ENCODE data around the gene ASB6.
A peak's percentile ranks its signal among the peaks of the same experiment; 100 is the strongest.
"Not testable (repeated sequence)": the region's sequence is repeated elsewhere in the genome, so short reads cannot be mapped to it uniquely, and the experiment has no call there.

The ASB6 gene

DNA sequence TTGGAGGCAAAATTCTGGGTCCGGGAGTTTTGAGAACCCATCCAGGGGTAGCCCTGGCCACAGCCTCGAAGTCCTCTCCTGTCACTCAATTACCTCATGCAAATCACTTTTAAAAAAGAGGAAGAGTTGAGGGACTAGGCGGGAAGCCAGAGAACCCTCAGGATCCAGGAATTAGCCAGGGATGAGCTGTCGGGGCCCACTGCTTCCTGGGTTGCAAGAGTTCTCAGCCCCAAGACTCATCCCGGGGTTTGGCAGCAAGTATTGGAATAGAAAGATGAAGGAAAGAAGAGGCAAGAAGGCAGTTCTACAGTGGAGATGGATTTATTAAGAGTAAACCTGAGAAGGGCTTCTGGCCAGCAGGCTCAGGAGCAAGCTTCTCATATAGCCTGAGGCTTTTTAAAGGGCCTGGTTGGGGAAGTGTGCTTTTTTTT lies 46.6 kb downstream of the ASB6 start:
- H3K4me1 ChIP-seq (ENCODE audit: control insufficient read depth, insufficient read depth, low read length): peaks cover 37% of the 10 kb centered on the region
- H3K27ac ChIP-seq (ENCODE audit: low read depth, low read length): no peak overlapping the region
- peaks cover 51% of the 10 kb centered on the region for H3K27me3 ChIP-seq (ENCODE audit: control insufficient read depth, insufficient read depth, low read length)
- H3K4me3 ChIP-seq (ENCODE audit: low read depth, low read length): no peak overlapping the region
- no peaks in the 10 kb centered on the region for H3K36me3 ChIP-seq (ENCODE audit: control insufficient read depth, insufficient read depth, low read length)
- H3K9ac ChIP-seq (ENCODE audit: low read depth, low read length): no peak overlapping the region
- H3K9me3 ChIP-seq (ENCODE audit: control insufficient read depth, insufficient read depth, low read length): no peaks in the 10 kb centered on the region

DNA sequence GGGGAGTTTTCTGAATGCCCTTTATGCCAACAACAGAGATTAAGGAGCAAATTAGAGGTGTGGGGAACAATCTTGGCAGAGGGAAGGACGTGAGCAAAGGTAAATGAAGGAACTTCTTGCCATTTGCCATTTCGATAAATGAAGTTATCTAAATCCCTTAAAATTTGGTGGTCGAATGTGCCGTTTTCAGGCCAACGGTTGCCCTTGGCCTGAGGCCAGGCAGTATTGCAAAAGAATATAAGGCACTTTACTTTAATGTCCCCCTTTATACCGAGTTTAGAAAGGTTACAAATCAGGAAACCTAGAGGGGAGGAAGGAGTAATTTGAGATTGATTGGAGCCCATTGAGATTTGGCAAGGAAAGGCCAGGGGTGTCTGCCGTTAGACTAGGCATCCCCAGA lies 47.3 kb downstream of the ASB6 start:
- Histone ChIP-seq H3K9me3 (ENCODE audit: control insufficient read depth, insufficient read depth, low read length) (no peaks in the 10 kb centered on the region), H3K4me1 (ENCODE audit: control insufficient read depth, insufficient read depth, low read length) (peaks cover 37% of the 10 kb centered on the region), H3K27me3 (ENCODE audit: control insufficient read depth, insufficient read depth, low read length) (peaks cover 54% of the 10 kb centered on the region), H3K4me3 (ENCODE audit: low read depth, low read length) (no peak overlapping the region), H3K27ac (ENCODE audit: low read depth, low read length) (no peak overlapping the region), H3K9ac (ENCODE audit: low read depth, low read length) (no peak overlapping the region), H3K36me3 (ENCODE audit: control insufficient read depth, insufficient read depth, low read length) (no peaks in the 10 kb centered on the region)

DNA sequence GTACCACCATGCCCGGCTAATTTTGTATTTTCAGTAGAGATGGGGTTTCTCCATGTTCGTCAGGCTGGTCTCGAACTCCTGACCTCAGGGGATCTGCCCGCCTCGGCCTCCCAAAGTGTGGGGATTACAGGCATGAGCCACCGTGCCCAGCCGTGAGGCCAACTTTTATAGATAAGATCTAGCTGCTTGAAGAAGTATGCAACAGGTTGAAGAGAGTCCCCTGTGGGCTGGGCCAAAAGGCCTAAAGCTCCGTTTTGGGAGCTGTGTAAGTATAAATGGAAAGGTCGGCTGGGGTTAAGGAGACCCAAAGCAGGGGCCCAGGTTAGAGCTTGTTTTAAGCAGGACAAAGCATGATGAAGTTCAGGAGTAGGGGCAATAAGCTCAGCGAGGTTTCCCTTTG lies 49.2 kb downstream of the ASB6 start:
- H3K4me3 ChIP-seq (ENCODE audit: low read depth, low read length); H3K27ac ChIP-seq (ENCODE audit: low read depth, low read length); H3K9ac ChIP-seq (ENCODE audit: low read depth, low read length); H3K9me3 ChIP-seq (ENCODE audit: control insufficient read depth, insufficient read depth, low read length); H3K36me3 ChIP-seq (ENCODE audit: control insufficient read depth, insufficient read depth, low read length): not testable (repeated sequence)
- Histone ChIP-seq H3K4me1 (ENCODE audit: control insufficient read depth, insufficient read depth, low read length) (peaks cover 30% of the 10 kb centered on the region), H3K27me3 (ENCODE audit: control insufficient read depth, insufficient read depth, low read length) (peaks cover 48% of the 10 kb centered on the region)

DNA sequence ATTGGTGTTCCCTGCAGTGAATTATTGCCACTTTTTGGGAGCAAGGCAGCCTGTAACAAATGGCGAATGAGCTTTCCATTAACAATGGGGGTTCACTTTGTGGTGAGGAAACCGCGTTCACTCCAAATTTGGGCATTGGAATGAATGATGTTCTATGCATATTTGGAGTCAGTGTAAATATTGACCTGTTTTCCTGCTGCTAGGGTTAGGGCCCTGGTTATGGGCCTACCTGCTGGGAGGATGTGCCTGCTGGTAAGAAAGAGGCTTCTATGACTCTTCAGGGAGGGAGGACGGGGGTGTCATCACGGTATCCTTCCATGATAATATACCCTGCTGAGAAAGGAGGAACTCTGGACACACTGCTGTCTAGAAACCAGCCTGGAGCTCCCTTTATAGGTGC lies 50.0 kb downstream of the ASB6 start:
- Histone ChIP-seq H3K9me3 (ENCODE audit: control insufficient read depth, insufficient read depth, low read length) (no peaks in the 10 kb centered on the region), H3K9ac (ENCODE audit: low read depth, low read length) (no peak overlapping the region), H3K4me1 (ENCODE audit: control insufficient read depth, insufficient read depth, low read length) (peaks cover 28% of the 10 kb centered on the region), H3K36me3 (ENCODE audit: control insufficient read depth, insufficient read depth, low read length) (no peaks in the 10 kb centered on the region), H3K4me3 (ENCODE audit: low read depth, low read length) (peak overlapping the region; percentile 19; the same call in 1 of the 2 replicates), H3K27me3 (ENCODE audit: control insufficient read depth, insufficient read depth, low read length) (peaks cover 45% of the 10 kb centered on the region), H3K27ac (ENCODE audit: low read depth, low read length) (no peak overlapping the region)

DNA sequence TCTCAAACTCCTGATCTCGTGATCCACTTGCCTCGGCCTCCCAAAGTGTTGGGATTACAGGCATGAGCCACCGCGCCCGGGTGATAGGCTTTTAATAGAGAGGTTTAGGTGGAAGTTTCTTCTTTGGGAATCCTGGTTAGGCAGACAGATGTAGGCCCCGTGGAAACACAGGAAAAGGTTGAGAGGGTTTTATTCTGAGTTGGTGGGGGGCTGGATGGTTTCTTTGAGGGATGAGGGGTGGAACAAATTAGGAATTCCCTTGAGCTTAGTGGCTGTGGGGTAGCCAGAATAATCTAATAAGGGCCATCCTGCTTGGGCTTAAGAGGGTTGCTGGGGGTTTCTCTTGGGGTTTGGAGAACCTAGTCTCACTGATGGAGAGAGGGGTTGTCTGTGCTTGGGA lies 51.5 kb downstream of the ASB6 start:
- Histone ChIP-seq H3K4me1 (ENCODE audit: control insufficient read depth, insufficient read depth, low read length) (peaks cover 21% of the 10 kb centered on the region), H3K27ac (ENCODE audit: low read depth, low read length) (no peak overlapping the region), H3K9ac (ENCODE audit: low read depth, low read length) (no peak overlapping the region), H3K9me3 (ENCODE audit: control insufficient read depth, insufficient read depth, low read length) (no peaks in the 10 kb centered on the region), H3K27me3 (ENCODE audit: control insufficient read depth, insufficient read depth, low read length) (peaks cover 44% of the 10 kb centered on the region), H3K4me3 (ENCODE audit: low read depth, low read length) (no peak overlapping the region), H3K36me3 (ENCODE audit: control insufficient read depth, insufficient read depth, low read length) (no peaks in the 10 kb centered on the region)

DNA sequence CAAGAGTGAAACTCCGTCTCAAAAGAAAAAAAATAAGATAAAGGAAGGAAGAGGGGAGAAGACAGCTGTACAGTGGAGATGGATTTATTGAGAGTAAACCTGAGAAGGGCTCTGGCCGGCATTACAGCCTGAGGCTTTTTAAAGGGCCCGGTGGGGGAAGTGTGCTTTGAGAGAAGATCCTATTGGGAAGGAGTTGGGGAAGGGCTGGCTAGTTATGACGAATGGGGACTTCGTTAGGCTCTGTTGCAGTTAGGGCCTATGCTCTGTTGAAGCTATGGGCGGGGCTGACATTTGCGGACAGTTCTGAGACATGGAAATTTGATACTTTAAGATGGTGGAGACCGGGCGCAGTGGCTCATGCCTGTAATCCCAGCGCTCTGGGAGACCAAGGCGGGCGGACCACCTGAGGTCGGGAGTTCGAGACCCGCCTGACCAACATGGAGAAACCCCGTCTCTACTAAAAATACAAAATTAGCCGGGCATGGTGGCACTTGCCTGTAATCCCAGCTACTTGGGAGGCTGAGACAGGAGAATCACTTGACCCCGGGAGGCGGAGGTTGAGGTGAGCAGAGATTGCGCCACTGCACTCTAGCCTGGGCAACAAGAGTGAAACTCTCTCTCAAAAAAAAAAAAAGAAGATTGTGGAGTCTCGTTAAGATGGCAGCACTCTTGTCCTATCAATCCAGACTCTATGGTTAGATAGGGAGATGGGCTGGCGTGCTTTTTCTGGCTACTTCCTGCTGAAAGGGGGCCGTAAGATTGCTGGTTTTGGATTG lies 54.3 kb downstream of the ASB6 start:
- Histone ChIP-seq H3K4me1 (ENCODE audit: control insufficient read depth, insufficient read depth, low read length) (peaks cover 18% of the 10 kb centered on the region), H3K9me3 (ENCODE audit: control insufficient read depth, insufficient read depth, low read length) (no peaks in the 10 kb centered on the region), H3K4me3 (ENCODE audit: low read depth, low read length) (no peak overlapping the region), H3K9ac (ENCODE audit: low read depth, low read length) (no peak overlapping the region), H3K36me3 (ENCODE audit: control insufficient read depth, insufficient read depth, low read length) (no peaks in the 10 kb centered on the region), H3K27ac (ENCODE audit: low read depth, low read length) (no peak overlapping the region), H3K27me3 (ENCODE audit: control insufficient read depth, insufficient read depth, low read length) (peaks cover 18% of the 10 kb centered on the region)

DNA sequence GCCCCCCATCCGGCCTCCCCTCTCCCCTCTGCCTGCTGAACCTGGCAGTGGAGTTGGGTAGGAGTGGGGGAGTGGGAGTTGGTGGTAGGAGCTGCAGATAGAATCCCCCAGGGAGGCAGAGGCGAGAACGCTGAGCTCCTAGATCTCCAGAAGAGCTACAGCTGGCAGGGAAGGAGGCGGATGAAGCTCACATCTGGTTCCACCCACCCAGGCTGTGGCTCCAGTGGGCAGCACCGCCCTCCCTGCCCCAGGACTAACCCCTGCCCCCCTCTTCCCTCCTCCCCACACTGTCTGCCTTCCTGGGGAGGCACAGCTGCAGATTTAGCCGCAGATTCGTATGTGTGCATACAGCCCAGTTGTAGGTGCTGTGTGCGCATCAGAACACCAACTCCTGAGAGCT lies 55.3 kb downstream of the ASB6 start:
- Histone ChIP-seq H3K9ac (ENCODE audit: low read depth, low read length) (no peak overlapping the region), H3K9me3 (ENCODE audit: control insufficient read depth, insufficient read depth, low read length) (no peaks in the 10 kb centered on the region), H3K36me3 (ENCODE audit: control insufficient read depth, insufficient read depth, low read length) (no peaks in the 10 kb centered on the region), H3K27me3 (ENCODE audit: control insufficient read depth, insufficient read depth, low read length) (peaks cover 14% of the 10 kb centered on the region), H3K27ac (ENCODE audit: low read depth, low read length) (no peak overlapping the region), H3K4me3 (ENCODE audit: low read depth, low read length) (no peak overlapping the region), H3K4me1 (ENCODE audit: control insufficient read depth, insufficient read depth, low read length) (peaks cover 11% of the 10 kb centered on the region; the same call in 1 of the 2 replicates)

DNA sequence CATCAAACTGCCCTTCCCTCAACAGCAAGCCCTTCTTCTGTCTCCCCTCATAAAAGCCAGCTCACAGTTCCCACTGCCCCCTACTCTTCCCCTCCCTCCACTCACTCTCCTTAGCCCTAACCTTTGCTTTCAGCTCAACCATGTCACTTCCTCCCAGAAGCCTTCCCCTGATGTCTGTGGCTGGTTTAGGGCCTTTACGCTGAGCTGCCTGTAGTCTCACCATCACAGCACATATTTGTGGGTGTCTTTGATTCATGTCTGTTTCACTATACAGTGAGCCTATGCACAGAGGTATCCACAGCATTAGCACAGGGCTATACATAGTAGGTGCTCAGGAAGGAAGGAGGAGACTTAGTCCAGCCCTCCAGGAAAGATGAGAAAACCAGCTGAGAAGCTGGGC lies 55.7 kb downstream of the ASB6 start:
- H3K27ac ChIP-seq (ENCODE audit: low read depth, low read length): no peak overlapping the region
- H3K9me3 ChIP-seq (ENCODE audit: control insufficient read depth, insufficient read depth, low read length): no peaks in the 10 kb centered on the region
- H3K4me3 ChIP-seq (ENCODE audit: low read depth, low read length): no peak overlapping the region
- no peak overlapping the region for H3K9ac ChIP-seq (ENCODE audit: low read depth, low read length)
- no peaks in the 10 kb centered on the region for H3K36me3 ChIP-seq (ENCODE audit: control insufficient read depth, insufficient read depth, low read length)
- peaks cover 8% of the 10 kb centered on the region; the same call in 1 of the 2 replicates for H3K4me1 ChIP-seq (ENCODE audit: control insufficient read depth, insufficient read depth, low read length)
- peaks cover 14% of the 10 kb centered on the region for H3K27me3 ChIP-seq (ENCODE audit: control insufficient read depth, insufficient read depth, low read length)

DNA sequence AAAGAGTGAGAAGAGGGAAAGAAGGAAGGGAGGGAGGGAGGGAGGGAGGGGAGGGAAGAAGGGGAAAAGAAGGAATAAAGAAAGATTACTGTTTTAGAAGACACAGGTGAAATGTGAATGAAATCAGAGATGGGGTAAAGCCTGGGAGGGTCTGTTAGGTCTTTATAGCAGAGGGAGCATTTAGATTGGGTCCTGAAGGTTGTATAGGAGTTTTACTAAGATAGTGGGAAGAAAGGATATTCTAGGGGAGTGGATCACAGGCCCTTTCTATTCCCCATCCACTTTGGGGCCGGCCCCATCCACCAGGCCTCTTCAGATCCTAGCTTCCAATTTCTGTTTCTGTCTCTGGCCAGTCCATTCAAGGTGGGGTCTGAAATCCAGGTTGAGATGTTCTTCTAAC lies 56.6 kb downstream of the ASB6 start:
- no peak overlapping the region for H3K27ac ChIP-seq (ENCODE audit: low read depth, low read length)
- H3K36me3 ChIP-seq (ENCODE audit: control insufficient read depth, insufficient read depth, low read length): no peaks in the 10 kb centered on the region
- H3K27me3 ChIP-seq (ENCODE audit: control insufficient read depth, insufficient read depth, low read length): peaks cover 6% of the 10 kb centered on the region
- H3K4me1 ChIP-seq (ENCODE audit: control insufficient read depth, insufficient read depth, low read length): peaks cover 3% of the 10 kb centered on the region; the same call in 1 of the 2 replicates
- H3K9ac ChIP-seq (ENCODE audit: low read depth, low read length): no peak overlapping the region
- H3K4me3 ChIP-seq (ENCODE audit: low read depth, low read length): no peak overlapping the region
- no peaks in the 10 kb centered on the region for H3K9me3 ChIP-seq (ENCODE audit: control insufficient read depth, insufficient read depth, low read length)

Data from HUES48 (cell line).